Astrocyte of the cerebellum (primary cell): Measurements from ENCODE around the gene CARMIL1.

Experiments
- DNase-seq: peaks from one replicate; pipeline ENCODE4 v3.0.0-alpha.2; 2011; ENCODE audit warnings: low read depth
- H3K4me3 ChIP-seq: 2 replicates; pipeline ENCODE4 v1.5.1; 2011; ENCODE audit warnings: mild to moderate bottlenecking, low read depth, low read length, moderate library complexity
- in situ Hi-C: cut with HindIII; loops from 2 replicates; pipeline ENCODE4 v1.10.0; 2017; ENCODE audit warnings: low sequenced_read_pairs
- TF ChIP-seq, protein P1 (sequence below): IDR thresholded peaks from 2 replicates; pipeline ENCODE4 v1.5.1; 2012; ENCODE audit warnings: low read length, low read depth, moderate library complexity, mild to moderate bottlenecking; ENCODE audit errors: missing control alignments

CARMIL1 gene

DNA sequence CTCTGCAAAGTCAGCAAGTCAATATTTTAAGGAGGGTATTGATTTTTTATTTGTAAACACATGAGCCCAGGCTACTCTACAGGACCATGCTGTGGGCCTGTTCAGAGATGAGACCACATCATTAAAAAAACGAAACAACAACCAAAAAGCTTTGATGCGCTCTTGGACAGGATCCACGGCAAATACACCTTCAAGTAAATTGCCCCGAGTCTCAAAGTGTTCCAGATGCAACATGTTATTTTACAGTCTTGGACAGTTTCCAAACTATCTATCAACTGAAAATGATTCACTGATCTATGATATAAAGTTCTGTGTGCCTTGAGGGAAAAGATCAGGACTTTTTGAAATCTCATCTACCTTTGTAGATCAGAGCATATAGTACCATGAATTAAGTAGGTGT, 25.8 kb upstream of the CARMIL1 start:
- in situ Hi-C loops, result loop anchor here (25.0 kb wide), 1 partner anchor 234 kb away; no protein-coding TSS in a partner anchor
- DNase-seq, result no peak
- TF ChIP-seq, protein P1, sequence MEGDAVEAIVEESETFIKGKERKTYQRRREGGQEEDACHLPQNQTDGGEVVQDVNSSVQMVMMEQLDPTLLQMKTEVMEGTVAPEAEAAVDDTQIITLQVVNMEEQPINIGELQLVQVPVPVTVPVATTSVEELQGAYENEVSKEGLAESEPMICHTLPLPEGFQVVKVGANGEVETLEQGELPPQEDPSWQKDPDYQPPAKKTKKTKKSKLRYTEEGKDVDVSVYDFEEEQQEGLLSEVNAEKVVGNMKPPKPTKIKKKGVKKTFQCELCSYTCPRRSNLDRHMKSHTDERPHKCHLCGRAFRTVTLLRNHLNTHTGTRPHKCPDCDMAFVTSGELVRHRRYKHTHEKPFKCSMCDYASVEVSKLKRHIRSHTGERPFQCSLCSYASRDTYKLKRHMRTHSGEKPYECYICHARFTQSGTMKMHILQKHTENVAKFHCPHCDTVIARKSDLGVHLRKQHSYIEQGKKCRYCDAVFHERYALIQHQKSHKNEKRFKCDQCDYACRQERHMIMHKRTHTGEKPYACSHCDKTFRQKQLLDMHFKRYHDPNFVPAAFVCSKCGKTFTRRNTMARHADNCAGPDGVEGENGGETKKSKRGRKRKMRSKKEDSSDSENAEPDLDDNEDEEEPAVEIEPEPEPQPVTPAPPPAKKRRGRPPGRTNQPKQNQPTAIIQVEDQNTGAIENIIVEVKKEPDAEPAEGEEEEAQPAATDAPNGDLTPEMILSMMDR, result no peak
- H3K4me3 ChIP-seq, result no peak overlapping the region

DNA sequence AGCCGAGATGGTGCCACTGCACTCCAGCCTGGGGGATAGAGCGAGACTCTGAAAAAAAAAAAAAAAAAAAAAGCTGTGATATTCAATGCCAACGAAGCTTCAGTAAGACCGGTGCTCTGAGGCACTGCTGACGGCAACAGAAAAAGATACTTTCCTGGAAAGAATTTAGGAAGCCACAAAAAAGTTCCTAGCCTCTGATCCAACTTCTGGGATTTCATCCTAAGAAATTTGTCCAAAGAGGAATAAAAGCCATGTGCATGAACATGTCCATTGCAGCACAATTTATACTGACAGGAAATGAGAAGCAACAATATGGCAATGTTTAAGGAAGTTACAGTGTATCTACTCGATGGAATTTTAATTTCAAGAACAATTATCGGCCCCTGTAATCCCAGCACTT, 24.5 kb upstream of the CARMIL1 start:
- TF ChIP-seq, protein P1, result no peak
- DNase-seq, result no peak
- no peak overlapping the region for H3K4me3 ChIP-seq
- in situ Hi-C loops, result loop anchor here (25.0 kb wide), 1 partner anchor 233 kb away; no protein-coding TSS in a partner anchor

GRCh38 chr6:25257686-25258348, 21.4 kb upstream of the CARMIL1 start:
- in situ Hi-C loops, result loop anchor here (25.0 kb wide), 1 partner anchor 229 kb away; no protein-coding TSS in a partner anchor
- no peak overlapping the region for H3K4me3 ChIP-seq
- TF ChIP-seq, protein P1, result no peak
- no peak for DNase-seq

- in situ Hi-C loops, result loop anchor here (25.0 kb wide), 1 partner anchor 228 kb away; no protein-coding TSS in a partner anchor
- DNase-seq, result no peak
- TF ChIP-seq, protein P1, result no peak
- H3K4me3 ChIP-seq, result no peak overlapping the region
Observed at GRCh38 chr6:25259756-25260155, 19.4 kb upstream of the CARMIL1 start.

DNA sequence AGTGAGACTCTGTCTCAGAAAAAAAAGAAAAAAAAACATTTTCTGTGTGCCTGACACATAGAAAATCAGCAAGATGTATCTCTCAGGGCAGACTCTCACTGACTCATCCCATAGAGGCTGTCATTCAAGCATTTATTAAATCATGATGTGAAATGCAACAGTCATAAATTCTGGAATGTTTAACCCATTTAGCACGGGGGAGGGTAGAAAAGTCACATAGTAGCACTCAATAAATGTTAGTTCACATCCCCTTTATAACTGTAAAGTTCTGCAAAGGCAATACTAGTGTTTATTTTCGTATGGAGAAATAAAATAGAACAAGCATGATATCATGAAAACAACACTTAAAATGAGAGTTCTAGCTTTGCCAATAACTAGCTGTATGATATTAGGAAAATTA, 15.5 kb upstream of the CARMIL1 start:
- TF ChIP-seq, protein P1, result no peak
- in situ Hi-C loops, result loop anchor here (25.0 kb wide), 1 partner anchor 224 kb away; no protein-coding TSS in a partner anchor
- no peak for DNase-seq
- H3K4me3 ChIP-seq, result no peak overlapping the region

- no peak for DNase-seq
- in situ Hi-C loops, result loop anchor here (25.0 kb wide), 1 partner anchor 221 kb away; no protein-coding TSS in a partner anchor
- TF ChIP-seq, protein P1, result no peak
- H3K4me3 ChIP-seq, result no peak overlapping the region
Observed at GRCh38 chr6:25266456-25267100, 12.6 kb upstream of the CARMIL1 start.
